SK-N-MC (cell line): ENCODE results near the gene RPS6KB2.

Experiments used
- EZH2 ChIP-seq: fragments of 200-600 bp; sonication (generic); IDR thresholded peaks from one replicate; pipeline ENCODE4 v1.6.1; 2017; ENCODE audit warnings: antibody characterized with exemption
- FOXP2 ChIP-seq: optimal IDR thresholded peaks from 2 replicates; pipeline ENCODE3; 2011; ENCODE audit warnings: mild to moderate bottlenecking, moderate library complexity; ENCODE audit not compliant: insufficient read depth; ENCODE audit errors: extremely low read length, control extremely low read depth
- POLR2AphosphoS5 ChIP-seq: IDR thresholded peaks from 2 replicates; pipeline ENCODE4 v1.6.1; 2012; ENCODE audit warnings: mild to moderate bottlenecking, low read depth, low read length, borderline replicate concordance

DNA sequence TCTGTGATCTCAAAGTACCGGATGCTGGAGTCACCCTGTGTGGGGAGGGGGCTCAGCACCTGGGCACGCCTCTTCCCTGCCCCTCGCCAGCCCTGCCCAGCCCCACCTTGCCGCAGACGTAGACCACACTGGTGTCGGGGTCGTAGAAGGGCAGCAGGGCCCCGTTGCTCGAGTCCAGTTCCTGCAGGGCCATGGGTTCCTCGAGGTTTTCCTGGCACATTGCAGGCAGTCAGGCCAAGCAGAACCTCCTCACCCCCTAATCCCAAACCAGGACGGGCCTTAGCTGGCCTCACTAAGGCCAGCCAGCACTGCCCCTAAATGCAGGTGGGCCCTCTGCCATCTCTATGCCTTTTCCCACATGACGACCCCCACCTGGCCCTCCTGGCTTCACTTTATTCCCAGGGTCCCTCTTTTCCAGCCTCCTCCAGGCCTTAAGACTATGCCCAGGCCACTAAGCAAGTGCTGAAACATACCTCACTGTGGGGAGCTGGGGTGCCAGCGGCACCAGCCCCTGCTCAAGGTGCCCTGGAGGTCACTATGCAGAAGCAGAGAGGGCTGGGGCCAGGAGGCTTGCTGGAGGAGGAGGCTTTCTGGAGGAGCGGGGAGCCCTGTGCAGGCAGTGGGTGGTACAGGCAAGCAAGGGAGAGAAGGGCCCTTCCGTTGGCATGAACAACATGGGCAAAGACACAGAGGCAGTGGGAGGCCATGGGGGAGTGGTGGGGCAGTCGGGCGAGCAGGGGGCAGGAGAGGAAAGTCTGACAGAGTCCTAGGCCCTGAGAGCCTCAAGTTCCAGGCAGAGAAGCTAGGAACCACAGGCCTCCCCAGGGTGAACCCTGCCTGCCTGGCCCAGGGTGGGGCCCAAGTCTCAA lies 12.2 kb downstream of the RPS6KB2 start:
- no peak; the same call in 1 of the 2 replicates for TF ChIP-seq POLR2AphosphoS5
- TF ChIP-seq EZH2 = no peak
- TF ChIP-seq FOXP2 = no peak
